Upper lobe of left lung (tissue), 6 donors: ENCODE results near the gene TRAF1. TPM values are rescaled to one million over a fixed set of nuclear protein-coding genes. Genes with fewer than 3 reads are reported as not detected.

ENCODE experiments used
- ATAC-seq, 2 donors: fragments of 200-7000 bp; cut with Tn5 transposase; one replicate each; pipeline ENCODE4 v1.9.1; 2022; ENCODE audit warnings: mild to moderate bottlenecking in 2 of 2, moderate library complexity in 2 of 2; ENCODE audit not compliant: low FRiP score in 2 of 2
- DNase-seq, 2 donors: peaks; one replicate each; pipeline ENCODE4 v3.0.0-alpha.2; 2019 to 2020
- H3K27ac ChIP-seq, 4 donors: fragments of 200-600 bp; sonication (generic); one replicate each; pipeline ENCODE4 v1.5.1; 2016 to 2019
- H3K27me3 ChIP-seq, 4 donors: fragments of 200-600 bp; sonication (generic); one replicate each; pipeline ENCODE4 v1.5.1; 2017 to 2019
- H3K36me3 ChIP-seq, 4 donors: fragments of 200-600 bp; sonication (generic); one replicate each; pipeline ENCODE4 v1.5.1; 2016 to 2019
- H3K4me1 ChIP-seq, 4 donors: fragments of 200-600 bp; sonication (generic); one replicate each; pipeline ENCODE4 v1.5.1; 2018 to 2019
- H3K4me3 ChIP-seq, 4 donors: fragments of 200-600 bp; sonication (generic); one replicate each; pipeline ENCODE4 v1.5.1; 2017 to 2019; ENCODE audit warnings: mild to moderate bottlenecking in 2 of 4, moderate library complexity in 1 of 4
- H3K9me3 ChIP-seq, 4 donors: fragments of 200-600 bp; sonication (generic); one replicate each; pipeline ENCODE4 v1.5.1; 2018 to 2019
- CTCF ChIP-seq, 6 experiments: fragments of 450-650 bp in 4 of 6; fragments of 200-600 bp in 2 of 6; sonication (generic) in 2 of 6; IDR thresholded peaks; one replicate each; pipeline ENCODE4 v1.5.1; 2016 to 2019; ENCODE audit warnings: antibody characterized with exemption in 6 of 6
- EP300 ChIP-seq, 4 donors: sonication (generic); formaldehyde crosslinking; IDR thresholded peaks; one replicate each; pipeline ENCODE4 v1.5.1; 2017; ENCODE audit warnings: antibody characterized with exemption in 4 of 4, control low read depth in 2 of 4
- POLR2A ChIP-seq, 4 donors: fragments of 450-650 bp; IDR thresholded peaks; one replicate each; pipeline ENCODE4 v1.5.1; 2016 to 2017; ENCODE audit warnings: antibody characterized with exemption in 4 of 4, mild to moderate bottlenecking in 2 of 4
- POLR2AphosphoS5 ChIP-seq, 2 donors: sonication (generic); formaldehyde crosslinking; IDR thresholded peaks; one replicate each; pipeline ENCODE4 v1.5.1; 2017; ENCODE audit warnings: antibody characterized with exemption in 2 of 2
- WGBS, 2 donors: methylation state at CpG; one replicate each; pipeline ENCODE4 v1.1.5; 2017 to 2018; 5-methylcytosine and 5-hydroxymethylcytosine counted together
- total RNA-seq, 6 donors: library from RNA; depleted of rRNA in 4 of 6; stranded (reverse); fragments of >200 nt in 4 of 6; gene quantifications; one replicate each; pipeline versions ENCODE4 v1.1.0 to v1.2.1, GENCODE V29; 2016 to 2021
- donor health status: DM: no; HTN: no; CAD: no; lungs with moderate emphysema.
- donor health status: DM: no; HTN: yes; CAD: no; lungs with severe emphysema.

Gene TRAF1
- total RNA-seq, 6 donors from 2014 or later = 2.9 to 29.3 (median 6.6) TPM

- Histone ChIP-seq H3K27me3 (no peaks in the 10 kb centered on the region), H3K9me3 (no peaks in the 10 kb centered on the region), H3K4me1 (no peaks in the 10 kb centered on the region), H3K27ac (no peak overlapping the region), H3K4me3 (no peak overlapping the region), H3K36me3 (peaks cover 0 to 53% (median 41%) of the 10 kb centered on the region in 4 donors)
- TF ChIP-seq CTCF (IDR thresholded peaks at IDR 0.05) (no peak), POLR2A (IDR thresholded peaks at IDR 0.05) (no peak), POLR2AphosphoS5 (IDR thresholded peaks at IDR 0.05) (no peak), EP300 (IDR thresholded peaks at IDR 0.05) (no peak)
- no peak for ATAC-seq
- DNase-seq = no peak
- 84 to 92% methylated on average over 11 of the region's 11 CpGs for WGBS, 2 donors
These were observed 66.5 kb downstream of the TRAF1 start for GRCh38 chr9:120860083-120860482.

- ATAC-seq = no peak
- TF ChIP-seq CTCF (IDR thresholded peaks at IDR 0.05) (no peak), POLR2AphosphoS5 (IDR thresholded peaks at IDR 0.05) (no peak), EP300 (IDR thresholded peaks at IDR 0.05) (no peak), POLR2A (IDR thresholded peaks at IDR 0.05) (no peak)
- Histone ChIP-seq H3K27ac (no peak overlapping the region), H3K4me3 (no peak overlapping the region), H3K27me3 (no peaks in the 10 kb centered on the region), H3K9me3 (no peaks in the 10 kb centered on the region), H3K4me1 (no peaks in the 10 kb centered on the region), H3K36me3 (peaks cover 0 to 53% (median 41%) of the 10 kb centered on the region in 4 donors)
- no peak for DNase-seq
- WGBS, 2 donors = 83 to 86% methylated on average over 6 of the region's 6 CpGs
These were observed 67.2 kb downstream of the TRAF1 start for GRCh38 chr9:120859361-120859760.

DNA sequence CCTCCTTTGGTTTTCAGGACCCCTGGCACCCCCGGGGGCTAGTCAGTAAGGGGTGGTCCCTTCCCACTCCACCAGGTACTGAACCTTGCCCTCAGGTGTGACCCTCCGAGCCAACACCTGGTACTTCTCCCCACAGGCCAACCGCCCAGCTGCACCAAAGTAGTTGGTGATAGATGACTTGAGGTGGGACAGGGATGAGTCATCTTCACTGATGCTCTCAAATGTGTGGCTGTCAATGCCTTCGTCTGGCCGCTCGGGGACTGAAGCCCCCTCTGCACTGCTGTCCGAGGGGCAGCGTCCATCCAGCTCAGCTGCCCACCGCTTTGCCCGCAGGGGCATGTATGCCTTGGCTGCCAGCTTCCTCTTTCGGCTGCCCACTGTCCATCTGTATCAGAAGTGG, 68.7 kb downstream of the TRAF1 start:
- no peak for DNase-seq
- no peak for ATAC-seq
- WGBS, 2 donors = 97 to 100% methylated on average over 8 to 11 of the region's 11 CpGs
- Histone ChIP-seq H3K4me1 (no peaks in the 10 kb centered on the region), H3K27me3 (no peaks in the 10 kb centered on the region), H3K36me3 (peaks cover 0 to 48% (median 36%) of the 10 kb centered on the region in 4 donors), H3K27ac (no peak overlapping the region), H3K4me3 (no peak overlapping the region), H3K9me3 (no peaks in the 10 kb centered on the region)
- TF ChIP-seq EP300 (IDR thresholded peaks at IDR 0.05) (no peak), POLR2AphosphoS5 (IDR thresholded peaks at IDR 0.05) (no peak), CTCF (IDR thresholded peaks at IDR 0.05) (no peak), POLR2A (IDR thresholded peaks at IDR 0.05) (no peak)

DNA sequence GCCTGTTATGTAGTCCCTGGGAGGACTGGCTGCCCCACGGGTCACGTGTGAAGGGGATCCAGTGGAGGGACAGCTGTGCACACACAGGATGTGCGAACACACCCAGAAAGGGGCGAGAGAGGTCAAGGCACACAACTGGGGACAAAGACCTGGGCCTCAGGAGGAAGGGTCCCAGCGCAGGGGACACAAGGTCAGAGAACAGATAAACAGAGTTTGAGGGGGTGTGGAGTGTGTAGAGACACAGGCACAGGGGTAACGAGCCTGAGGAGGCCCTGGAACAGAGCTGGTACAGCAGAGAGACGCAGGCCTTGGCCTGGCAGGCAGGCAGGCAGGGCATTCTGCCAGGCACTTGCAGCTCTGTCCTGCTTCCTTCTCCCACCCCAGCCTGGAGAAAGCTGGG, 69.1 kb downstream of the TRAF1 start:
- H3K9me3 ChIP-seq = no peaks in the 10 kb centered on the region
- no peak overlapping the region for H3K27ac ChIP-seq
- WGBS, 2 donors = 75 to 91% methylated on average over 7 of the region's 7 CpGs
- H3K4me1 ChIP-seq = no peaks in the 10 kb centered on the region
- H3K27me3 ChIP-seq = no peaks in the 10 kb centered on the region
- DNase-seq = no peak
- no peak overlapping the region for H3K4me3 ChIP-seq
- no peak for ATAC-seq
- peaks cover 0 to 48% (median 32%) of the 10 kb centered on the region in 4 donors for H3K36me3 ChIP-seq
- no peak for TF ChIP-seq POLR2AphosphoS5 (IDR thresholded peaks at IDR 0.05)
- no peak for TF ChIP-seq POLR2A (IDR thresholded peaks at IDR 0.05)
- no peak for TF ChIP-seq CTCF (IDR thresholded peaks at IDR 0.05)
- no peak for TF ChIP-seq EP300 (IDR thresholded peaks at IDR 0.05)

DNA sequence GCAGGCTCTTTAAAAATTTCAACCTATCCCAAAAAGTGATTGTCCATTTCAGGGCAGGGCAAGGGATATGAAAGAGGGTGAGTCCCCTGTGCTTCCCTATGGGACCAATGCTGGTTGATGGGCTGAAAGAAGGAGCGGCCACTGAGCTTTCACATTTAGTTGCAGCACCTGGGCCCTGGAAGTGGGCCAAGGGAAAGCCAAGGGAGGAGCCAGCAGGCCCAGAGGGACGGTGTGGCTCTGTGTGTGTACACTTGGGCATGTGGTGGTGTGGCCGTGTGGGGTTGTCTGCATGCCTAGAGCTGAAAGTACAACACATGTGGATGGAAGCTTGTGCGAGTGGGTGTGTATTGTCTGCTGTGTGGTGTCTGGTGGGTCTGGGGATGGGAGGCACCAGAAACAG, 69.9 kb downstream of the TRAF1 start:
- Histone ChIP-seq H3K9me3 (no peaks in the 10 kb centered on the region), H3K36me3 (peaks cover 0 to 46% (median 26%) of the 10 kb centered on the region in 4 donors), H3K27ac (no peak overlapping the region), H3K4me3 (no peak overlapping the region), H3K4me1 (no peaks in the 10 kb centered on the region), H3K27me3 (no peaks in the 10 kb centered on the region)
- ATAC-seq = no peak
- DNase-seq = no peak
- WGBS, 2 donors = 70 to 75% methylated on average over 3 to 4 of the region's 4 CpGs
- TF ChIP-seq POLR2AphosphoS5 (IDR thresholded peaks at IDR 0.05) (no peak), CTCF (IDR thresholded peaks at IDR 0.05) (no peak)
